C4-2B (cell line): ENCODE measurements around the gene SLC7A6.
A peak's percentile ranks its signal among the peaks of the same experiment; 100 is the strongest.

Experiments used
- H3K27ac ChIP-seq: fragments of 450-650 bp; 2 replicates; pipeline ENCODE4 v1.5.1; 2017
- CTCF ChIP-seq: fragments of 450-650 bp; conservative IDR thresholded peaks from 2 replicates; pipeline ENCODE4 v1.5.1; 2017; ENCODE audit warnings: mild to moderate bottlenecking
- ZFX ChIP-seq: fragments of 450-650 bp; IDR thresholded peaks from 2 replicates; pipeline ENCODE4 v1.6.1; 2017

The SLC7A6 gene

GRCh38 chr16:68226116-68226515 lies 38.2 kb upstream of the SLC7A6 start:
- no peak overlapping the region for H3K27ac ChIP-seq
- TF ChIP-seq CTCF = no peak
- TF ChIP-seq ZFX = no peak

- TF ChIP-seq CTCF (no peak), ZFX (no peak)
- no peak overlapping the region for H3K27ac ChIP-seq
Observed at GRCh38 chr16:68227183-68227793, 37.0 kb upstream of the SLC7A6 start.

- H3K27ac ChIP-seq = no peak overlapping the region
Observed at GRCh38 chr16:68227850-68228553, 36.3 kb upstream of the SLC7A6 start.

GRCh38 chr16:68228652-68229051 lies 35.7 kb upstream of the SLC7A6 start:
- TF ChIP-seq ZFX = no peak
- no peak for TF ChIP-seq CTCF
- H3K27ac ChIP-seq = no peak overlapping the region

More at GRCh38 chr16:68227850-68228553, 36.3 kb upstream of the SLC7A6 start:
- TF ChIP-seq CTCF (no peak), ZFX (no peak)

- no peak overlapping the region; the same call in 1 of the 2 replicates for H3K27ac ChIP-seq
- TF ChIP-seq ZFX (no peak), CTCF (peak; percentile 88)
Observed at GRCh38 chr16:68229431-68230175, 34.7 kb upstream of the SLC7A6 start.

- no peak overlapping the region for H3K27ac ChIP-seq
- TF ChIP-seq ZFX = no peak
- no peak for TF ChIP-seq CTCF
Observed at GRCh38 chr16:68230176-68230571, 34.2 kb upstream of the SLC7A6 start.

- TF ChIP-seq ZFX = no peak
- TF ChIP-seq CTCF = no peak
- no peak overlapping the region for H3K27ac ChIP-seq
Observed at GRCh38 chr16:68230956-68231355, 33.4 kb upstream of the SLC7A6 start.
